Ramos (cell line): ENCODE data around the gene IFNA17.
"Not testable (repeated sequence)": the region's sequence is repeated elsewhere in the genome, so short reads cannot be mapped to it uniquely, and the experiment has no call there.

Experiments used
- in situ Hi-C: fragments of 300-500 bp; cut with MboI; formaldehyde crosslinking; loops from one replicate; pipeline ENCODE4 v1.14.3; 2022; ENCODE audit warnings: low sequenced_read_pairs; ENCODE audit not compliant: unreplicated experiment

Gene IFNA17

GRCh38 chr9:21228122-21228521 lies at the start of gene IFNA17:
Gene IFNA17 (minus strand): TSS chr9:21228222. CDS start chr9:21228173, 49 bp downstream.
- in situ Hi-C loops: no loop called here

GRCh38 chr9:21268347-21268657 lies 40.3 kb upstream of the IFNA17 start:
- in situ Hi-C loops: no loop called here

DNA sequence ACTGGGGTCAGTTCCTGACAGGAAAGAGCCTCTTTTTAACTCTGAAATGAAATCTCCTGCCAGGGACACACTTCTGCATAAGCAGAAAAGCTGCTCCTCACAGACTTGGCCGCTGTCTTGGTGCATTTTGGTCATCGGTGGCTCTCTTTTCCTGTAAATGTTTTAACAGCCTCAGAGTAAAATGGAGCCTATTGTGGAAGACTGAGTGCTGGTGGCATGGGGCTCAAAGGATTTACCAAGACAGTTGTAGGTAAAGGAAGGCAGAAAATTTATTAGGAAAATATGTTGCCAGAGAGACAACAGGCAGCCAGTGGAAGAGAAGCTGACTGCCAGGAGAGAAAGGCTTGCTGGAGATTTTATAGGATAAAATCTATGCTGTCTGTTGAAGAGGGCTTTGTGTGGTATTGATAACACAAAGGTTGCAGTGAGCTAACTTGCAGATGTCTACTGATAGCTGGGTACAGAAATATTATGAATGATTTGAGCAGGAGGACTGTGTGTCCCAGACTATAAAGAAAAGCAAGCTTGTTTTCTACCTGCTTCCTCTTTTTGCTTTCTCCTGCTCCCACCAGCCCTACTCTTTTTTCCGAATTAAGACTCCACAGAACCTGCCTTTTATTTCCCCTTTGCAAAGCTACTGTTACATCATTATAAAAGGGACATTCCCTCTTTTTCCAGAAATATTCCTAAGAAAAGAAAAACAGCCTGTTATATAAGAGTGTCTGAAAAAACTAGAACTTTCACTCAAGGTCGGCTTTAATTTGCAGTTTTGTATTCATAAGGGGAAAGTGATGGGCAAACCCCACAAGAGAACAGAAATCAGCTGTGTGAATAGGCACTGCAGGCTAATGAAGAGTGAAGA lies 39.7 kb upstream of the IFNA17 start:
- in situ Hi-C loops: no loop called here

GRCh38 chr9:21266733-21267484 lies 38.9 kb upstream of the IFNA17 start:
- in situ Hi-C loops: no loop called here

- in situ Hi-C loops: no loop called here
These were observed 37.6 kb upstream of the IFNA17 start for GRCh38 chr9:21265421-21266189.

- in situ Hi-C loops: no loop called here
These were observed 27.7 kb upstream of the IFNA17 start for GRCh38 chr9:21255538-21256212.

- in situ Hi-C loops: no loop called here
These were observed 24.9 kb upstream of the IFNA17 start for GRCh38 chr9:21252721-21253547.

DNA sequence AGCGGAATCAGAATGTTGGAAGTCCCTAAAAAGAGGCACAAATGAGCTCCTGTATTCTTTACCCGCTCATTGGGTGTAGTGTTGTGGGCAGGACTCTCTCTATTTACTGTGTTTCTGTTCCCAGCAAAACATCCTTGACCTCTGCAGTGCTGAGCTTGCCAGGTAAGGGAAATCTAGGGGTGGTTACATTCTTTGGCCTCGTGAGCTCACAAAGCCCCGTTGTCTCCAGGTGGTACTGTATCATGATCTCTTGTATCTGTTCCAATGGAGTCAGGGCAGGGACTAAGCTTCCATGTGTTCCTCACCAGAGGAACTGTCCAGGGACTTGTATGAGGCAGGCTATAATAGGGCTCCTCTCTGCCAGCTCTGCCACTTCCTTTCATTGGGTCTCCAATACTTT lies 23.6 kb upstream of the IFNA17 start:
- in situ Hi-C loops: no loop called here

- in situ Hi-C loops: no loop called here
These were observed 23.2 kb upstream of the IFNA17 start for GRCh38 chr9:21251190-21251589.

DNA sequence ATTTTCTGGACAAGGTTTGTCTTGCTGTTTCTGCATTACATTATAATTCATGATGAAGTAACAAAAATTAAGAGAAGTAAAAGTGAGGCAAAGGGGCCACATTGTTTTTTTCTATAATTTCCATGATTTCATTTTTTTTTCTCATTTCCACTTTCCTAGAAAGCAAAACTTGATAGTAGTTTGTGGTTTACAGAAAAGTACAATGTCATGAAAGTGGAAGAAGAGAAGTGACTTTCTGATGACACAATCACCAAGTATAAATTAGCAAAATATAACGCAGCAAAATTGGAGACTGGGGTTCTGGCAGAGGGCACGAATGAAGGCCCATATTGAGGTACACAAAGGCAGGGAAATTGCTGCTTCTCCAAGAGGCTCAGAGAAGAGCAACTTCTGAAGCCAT lies 16.8 kb upstream of the IFNA17 start:
- in situ Hi-C loops: no loop called here

GRCh38 chr9:21239911-21240310 lies 11.9 kb upstream of the IFNA17 start, which contains the start of gene IFNA14:
Gene IFNA14 (minus strand): TSS chr9:21240005. CDS start chr9:21239935, 70 bp downstream.
- in situ Hi-C loops: no loop called here

DNA sequence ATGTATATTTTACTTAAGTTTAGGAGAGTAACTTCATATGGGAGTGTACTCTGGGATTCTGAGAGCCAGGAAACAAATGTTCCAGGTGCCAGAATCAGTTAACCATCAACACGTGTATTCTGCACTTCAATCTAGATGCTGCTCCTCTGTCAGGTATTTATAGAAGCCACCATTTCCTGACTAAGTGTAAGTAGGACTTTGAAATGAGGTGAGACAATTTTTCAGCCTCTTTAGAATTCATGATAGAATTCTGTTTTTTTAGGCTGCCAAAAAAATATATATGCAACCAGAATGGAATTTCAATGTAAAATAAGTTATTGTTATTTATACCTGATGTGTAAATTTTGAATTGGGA lies 8.3 kb upstream of the IFNA17 start:
- in situ Hi-C loops: not testable (repeated sequence)

DNA sequence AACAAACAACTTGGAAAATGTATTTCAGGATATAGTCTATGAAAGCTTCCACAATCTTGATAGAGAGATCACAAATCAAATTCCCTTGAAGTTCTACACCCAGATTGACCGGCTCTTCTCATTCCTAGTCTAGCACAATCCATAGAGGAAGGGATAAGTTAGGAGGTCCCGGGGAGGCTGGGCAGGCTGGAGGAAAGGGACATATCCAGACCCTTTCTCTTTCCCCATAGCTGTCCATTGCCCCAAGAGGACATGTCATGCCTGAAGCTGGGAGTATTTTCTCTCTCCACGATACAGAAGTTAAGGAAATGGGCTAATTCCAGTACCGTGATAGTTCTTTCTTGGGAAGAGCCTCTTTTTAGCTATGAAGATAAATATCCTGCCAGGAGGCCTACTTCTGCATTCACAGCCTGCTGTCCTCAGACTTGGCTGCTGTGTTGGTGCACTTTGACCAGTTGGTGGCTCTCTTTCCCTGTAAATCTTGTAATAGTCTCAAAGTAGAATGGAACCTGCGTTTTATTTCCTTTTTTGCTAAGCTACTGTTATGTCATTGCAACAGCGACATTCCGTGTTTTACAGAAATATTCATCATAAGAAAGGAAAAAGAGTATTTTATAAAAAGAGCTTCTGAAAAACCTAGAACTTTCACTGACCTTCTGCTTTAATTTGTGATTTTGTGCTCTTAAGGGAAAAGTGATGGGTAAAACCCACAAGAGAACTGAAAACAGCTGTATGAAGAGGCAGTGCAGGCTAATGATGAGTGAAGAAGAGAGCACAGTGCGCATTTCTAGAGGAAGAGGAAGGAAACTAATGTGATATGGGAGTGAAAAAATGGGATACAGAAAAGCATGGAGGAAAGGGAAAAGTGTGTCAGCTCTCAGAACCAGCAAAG lies 7.7 kb upstream of the IFNA17 start:
- in situ Hi-C loops: not testable (repeated sequence)

DNA sequence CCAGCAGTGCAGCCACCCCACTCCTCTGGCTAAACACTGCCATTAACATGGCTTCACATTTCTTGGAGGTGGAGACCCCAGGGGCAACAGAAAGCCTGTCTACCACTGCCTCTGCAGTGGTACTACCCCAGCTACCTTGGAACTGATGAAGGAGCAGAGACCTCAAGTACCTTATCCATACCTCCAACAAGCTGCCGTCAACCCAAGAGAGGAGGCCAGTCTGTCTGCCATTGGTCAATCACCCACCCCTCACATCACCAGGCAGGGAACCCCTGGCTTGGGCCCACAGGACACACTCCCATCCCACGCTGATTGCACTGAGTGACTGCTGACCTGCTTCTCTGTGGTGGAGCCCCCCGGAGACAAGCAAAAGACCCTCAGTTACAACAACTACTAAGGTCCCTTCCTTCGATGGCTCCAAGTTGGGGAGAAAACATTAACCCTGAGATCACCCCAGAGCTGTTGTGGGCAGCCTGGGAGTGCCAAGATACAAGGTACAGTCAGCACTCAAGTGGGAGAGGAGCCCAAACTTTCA lies 6.2 kb upstream of the IFNA17 start:
- in situ Hi-C loops: no loop called here

- in situ Hi-C loops: no loop called here
These were observed 5.2 kb upstream of the IFNA17 start for GRCh38 chr9:21233258-21233657.

DNA sequence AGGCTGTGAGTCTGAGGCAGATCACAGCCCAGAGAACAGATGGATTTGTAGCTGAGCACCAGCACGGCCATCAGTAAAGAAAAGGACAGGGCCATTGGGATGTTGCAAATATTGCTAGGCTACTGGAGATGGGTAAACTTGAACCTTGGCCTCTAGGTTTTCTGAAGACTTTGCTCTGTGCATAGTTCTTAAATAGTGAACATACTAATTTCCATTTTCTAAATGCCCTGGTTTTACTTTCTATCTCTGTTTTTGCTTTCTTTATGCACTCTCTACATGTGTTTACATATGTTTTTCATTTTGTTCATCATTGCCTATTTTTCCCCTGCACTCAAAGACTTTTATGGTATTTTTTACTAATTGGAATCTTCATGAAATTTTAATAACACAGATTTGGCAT lies 10.8 kb downstream of the IFNA17 start, which contains the start of gene IFNA16:
TSS of gene IFNA16 (minus strand) at position 101 of the 400 bp plus-strand sequence. CDS start at position 95, 6 bp downstream.
- in situ Hi-C loops: not testable (repeated sequence)

DNA sequence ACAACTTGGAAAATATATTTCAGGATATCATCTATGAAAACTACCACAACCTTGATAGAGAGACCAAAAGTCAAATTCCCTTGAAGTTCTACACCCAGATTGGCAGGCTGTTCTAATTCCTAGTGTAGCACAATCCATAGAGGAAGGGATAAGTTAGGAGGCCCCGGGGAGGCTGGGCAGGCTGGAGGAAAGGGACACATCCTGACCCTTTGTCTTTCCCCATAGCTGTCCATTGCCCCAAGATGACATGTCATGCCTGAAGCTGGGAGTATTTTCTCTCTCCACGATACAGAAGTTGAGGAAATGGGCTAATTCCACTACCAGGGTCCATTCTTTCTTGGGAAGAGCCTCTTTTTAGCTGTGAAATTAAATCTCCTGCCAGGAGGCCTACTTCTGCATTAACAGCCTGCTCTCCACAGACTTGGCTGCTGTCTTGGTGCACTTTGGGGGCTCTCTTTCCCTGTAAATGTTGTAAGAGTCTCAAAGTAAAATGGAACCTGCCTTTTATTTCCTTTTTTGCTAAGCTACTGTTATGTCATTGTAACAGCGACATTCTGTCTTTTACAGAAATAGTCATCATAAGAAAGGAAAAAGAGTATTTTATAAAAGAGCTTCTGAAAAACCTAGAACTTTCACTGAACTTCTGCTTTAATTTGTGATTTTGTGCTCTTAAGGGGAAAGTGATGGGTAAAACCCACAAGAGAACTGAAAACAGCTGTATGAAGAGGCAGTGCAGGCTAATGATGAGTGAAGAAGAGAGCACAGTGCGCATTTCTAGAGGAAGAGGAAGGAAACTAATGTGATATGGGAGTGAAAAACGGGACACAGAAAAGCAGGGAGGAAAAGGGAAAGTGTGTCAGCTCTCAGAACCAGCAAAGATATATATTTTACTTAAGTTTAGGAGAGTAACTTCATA lies 14.4 kb downstream of the IFNA17 start:
- in situ Hi-C loops: not testable (repeated sequence)
